GM23248 (cell line): ENCODE results near the gene TSHZ2. TPM values are rescaled to one million over a fixed set of nuclear protein-coding genes. Genes with fewer than 3 reads are reported as not detected.

Source experiments
- DNase-seq: peaks from one replicate; pipeline ENCODE4 v3.0.0-alpha.2; 2015
- H2AFZ ChIP-seq: fragments of 200-600 bp; sonication (generic); 2 replicates; pipeline ENCODE4 v1.6.1; 2016; ENCODE audit warnings: antibody characterized with exemption
- H3F3A ChIP-seq: fragments of 200-600 bp; sonication (generic); 2 replicates; pipeline ENCODE4 v1.6.1; 2016; ENCODE audit warnings: mild to moderate bottlenecking, antibody characterized with exemption, mixed run types; ENCODE audit not compliant: insufficient read depth
- H3K27ac ChIP-seq: fragments of 200-600 bp; sonication (generic); 2 replicates; pipeline ENCODE4 v1.5.1; 2016; ENCODE audit warnings: mild to moderate bottlenecking
- H3K27me3 ChIP-seq: fragments of 200-600 bp; sonication (generic); replicated peaks from 2 replicates; pipeline ENCODE4 v1.6.1; 2016; ENCODE audit warnings: mild to moderate bottlenecking; ENCODE audit not compliant: insufficient read depth
- H3K36me3 ChIP-seq: fragments of 200-600 bp; sonication (generic); 2 replicates; pipeline ENCODE4 v1.6.1; 2016; ENCODE audit warnings: low read depth, mild to moderate bottlenecking
- H3K4me1 ChIP-seq: fragments of 200-600 bp; sonication (generic); 2 replicates; pipeline ENCODE4 v1.6.1; 2016; ENCODE audit warnings: mild to moderate bottlenecking; ENCODE audit not compliant: insufficient read depth
- H3K4me2 ChIP-seq: fragments of 200-600 bp; sonication (generic); one replicate; pipeline ENCODE4 v1.6.1; 2016; ENCODE audit warnings: mild to moderate bottlenecking; ENCODE audit not compliant: unreplicated experiment
- H3K4me3 ChIP-seq: fragments of 200-600 bp; sonication (generic); 2 replicates; pipeline ENCODE4 v1.5.1; 2016; ENCODE audit warnings: mild to moderate bottlenecking
- H3K79me2 ChIP-seq: fragments of 200-600 bp; sonication (generic); 2 replicates; pipeline ENCODE4 v1.6.1; 2016; ENCODE audit warnings: mild to moderate bottlenecking; ENCODE audit not compliant: insufficient read depth
- H3K9ac ChIP-seq: fragments of 200-600 bp; sonication (generic); 2 replicates; pipeline ENCODE4 v1.6.1; 2016; ENCODE audit warnings: mild to moderate bottlenecking
- H3K9me2 ChIP-seq: fragments of 200-600 bp; sonication (generic); 2 replicates; pipeline ENCODE4 v1.6.1; 2016; ENCODE audit warnings: mixed run types, mild to moderate bottlenecking, moderate library complexity; ENCODE audit not compliant: insufficient read depth
- H3K9me3 ChIP-seq: fragments of 200-600 bp; sonication (generic); one replicate; pipeline ENCODE4 v1.6.1; 2017; ENCODE audit warnings: low read depth
- H4K20me1 ChIP-seq: fragments of 200-600 bp; sonication (generic); 2 replicates; pipeline ENCODE4 v1.6.0; 2016; ENCODE audit not compliant: insufficient read depth
- EZH2 ChIP-seq: fragments of 200-600 bp; sonication (generic); IDR thresholded peaks from 2 replicates; pipeline ENCODE4 v1.6.1; 2018; ENCODE audit warnings: antibody characterized with exemption, mild to moderate bottlenecking; ENCODE audit not compliant: insufficient read depth, poor library complexity, severe bottlenecking
- EZH2phosphoT487 ChIP-seq: fragments of 200-600 bp; sonication (generic); IDR thresholded peaks from 2 replicates; pipeline ENCODE4 v1.6.1; 2018; ENCODE audit warnings: antibody characterized with exemption, moderate library complexity, mild to moderate bottlenecking, low read depth; ENCODE audit not compliant: insufficient read depth
- WGBS, 2 experiments: methylation state at CpG; one replicate each; pipeline ENCODE4 v1.1.6; 2015 to 2017; ENCODE audit warnings: low lambda C conversion rate in 2 of 2, low coverage in 1 of 2; ENCODE audit errors: missing lambda C conversion rate in 2 of 2; 5-methylcytosine and 5-hydroxymethylcytosine counted together
- in situ Hi-C: fragments of 300-500 bp; cut with MboI; formaldehyde crosslinking; loops from 2 replicates; pipeline ENCODE4 v1.15.0; 2020
- polyA plus RNA-seq: library from polyadenylated mRNA; unstranded; fragments of >200 nt; fragmentation: Nextera tagmentation; extraction: Ambion mirVana; gene quantifications from 2 replicates; pipeline ENCODE4 v1.2.1, GENCODE V29; 2016
- total RNA-seq: library from RNA; depleted of rRNA; stranded (reverse); fragments of >200 nt; shearing (Covaris generic); gene quantifications from 2 replicates; pipeline ENCODE4 v1.2.3, GENCODE V29; 2014

Gene TSHZ2
- total and polyA plus RNA-seq, 2 experiments from 2014 or later, result 4.5 to 13.4 TPM

DNA sequence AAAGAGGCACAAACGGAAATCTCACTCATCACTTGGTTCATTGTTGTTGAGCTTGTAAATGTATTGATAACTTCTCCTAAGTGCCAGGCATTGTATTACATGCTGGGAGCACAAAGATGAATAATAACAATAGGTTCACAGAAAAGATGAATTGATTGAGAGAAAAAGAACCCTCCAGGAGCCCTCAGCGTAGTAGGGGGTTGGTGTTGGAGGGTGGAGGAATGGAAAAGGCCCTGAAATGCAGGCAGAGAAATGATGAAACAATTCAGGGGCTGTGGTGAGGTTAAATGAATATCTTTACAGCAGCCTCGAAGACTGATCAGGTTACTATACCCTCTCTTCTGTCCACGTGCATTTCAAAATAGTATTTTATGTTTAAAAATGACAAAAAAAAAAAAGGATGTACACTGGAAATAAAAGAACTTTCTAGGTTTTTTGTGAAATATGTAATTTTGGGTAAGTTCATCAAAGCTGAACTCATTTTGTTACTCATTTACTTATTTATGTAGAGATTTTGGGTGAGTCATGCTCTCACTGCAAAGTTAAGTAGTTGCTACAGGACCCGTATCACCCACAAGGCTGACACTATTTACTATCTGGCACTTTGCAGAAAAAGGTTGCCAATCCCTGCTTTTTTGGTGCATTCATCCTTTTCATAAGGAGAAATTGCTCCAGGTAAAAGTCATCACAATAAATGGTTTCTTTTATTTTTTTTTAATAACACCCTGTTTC, 344.2 kb downstream of the TSHZ2 start:
- no peaks in the 10 kb centered on the region for H3K9me2 ChIP-seq
- no peak overlapping the region for H3K9ac ChIP-seq
- no peaks in the 10 kb centered on the region for H3K9me3 ChIP-seq
- peak; percentile 64 for DNase-seq
- no peaks in the 10 kb centered on the region for H3K4me1 ChIP-seq
- WGBS, 2 experiments, result 77 to 86% methylated on average over 5 of the region's 5 CpGs
- no peak overlapping the region for H3K27ac ChIP-seq
- in situ Hi-C loops, result no loop called here
- no peaks in the 10 kb centered on the region for H3F3A ChIP-seq
- H4K20me1 ChIP-seq, result no peaks in the 10 kb centered on the region
- TF ChIP-seq EZH2phosphoT487, result no peak
- TF ChIP-seq EZH2, result no peak
- H2AFZ ChIP-seq, result no peak overlapping the region
- H3K27me3 ChIP-seq, result no peaks in the 10 kb centered on the region
- H3K4me2 ChIP-seq, result no peak overlapping the region
- H3K4me3 ChIP-seq, result no peak overlapping the region
- H3K79me2 ChIP-seq, result no peaks in the 10 kb centered on the region
- H3K36me3 ChIP-seq, result no peaks in the 10 kb centered on the region

DNA sequence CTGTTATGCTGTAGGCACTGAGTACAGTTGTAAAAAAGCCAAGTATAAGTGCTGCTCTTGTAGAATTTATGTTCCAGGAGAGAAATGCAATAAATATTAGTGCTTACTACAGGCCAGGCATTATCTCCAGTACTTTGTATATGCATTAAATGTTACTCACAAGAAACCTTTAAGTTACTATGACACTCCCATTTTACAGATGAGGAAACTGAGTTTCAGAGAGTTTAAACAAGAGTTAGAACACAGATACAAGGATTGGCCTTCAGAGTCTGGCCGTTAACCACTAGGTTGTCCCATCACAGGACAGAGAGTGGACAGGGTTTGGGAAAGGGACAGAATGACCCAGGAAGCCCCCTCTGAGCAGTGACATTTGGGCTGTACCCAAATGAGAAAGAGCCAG, 347.0 kb downstream of the TSHZ2 start:
- Histone ChIP-seq H4K20me1 (no peaks in the 10 kb centered on the region), H3K4me3 (no peak overlapping the region), H3K27me3 (no peaks in the 10 kb centered on the region), H3K36me3 (no peaks in the 10 kb centered on the region), H3K9me3 (no peaks in the 10 kb centered on the region), H3K27ac (no peak overlapping the region), H3K9ac (no peak overlapping the region), H3F3A (no peaks in the 10 kb centered on the region), H3K9me2 (no peaks in the 10 kb centered on the region), H3K4me2 (no peak overlapping the region), H2AFZ (no peak overlapping the region), H3K4me1 (no peaks in the 10 kb centered on the region), H3K79me2 (no peaks in the 10 kb centered on the region)
- in situ Hi-C loops, result no loop called here
- 90 to 96% methylated on average over 1 of the region's 1 CpG for WGBS, 2 experiments
- DNase-seq, result no peak
- TF ChIP-seq EZH2phosphoT487 (no peak), EZH2 (no peak)

DNA sequence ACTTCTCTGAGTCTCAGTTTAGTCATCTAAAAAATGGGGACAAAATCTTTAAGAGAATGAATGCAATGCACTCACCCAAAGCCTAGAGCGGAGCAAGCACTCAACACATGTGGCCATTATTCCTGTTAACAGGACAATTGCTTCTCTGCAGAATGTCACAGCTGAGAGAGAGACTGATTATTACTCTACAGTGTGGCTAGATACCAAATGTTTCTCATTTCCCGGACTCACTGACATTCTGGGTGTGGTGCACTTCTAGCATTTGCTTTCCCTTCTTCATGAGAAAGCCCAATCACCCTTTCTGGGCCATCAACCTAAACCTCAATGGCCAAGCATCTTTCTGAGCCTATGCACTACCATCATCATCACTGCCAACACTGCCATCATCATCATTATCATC, 347.6 kb downstream of the TSHZ2 start:
- Histone ChIP-seq H3K36me3 (no peaks in the 10 kb centered on the region), H3K9me2 (no peaks in the 10 kb centered on the region), H3K27me3 (no peaks in the 10 kb centered on the region), H3K4me2 (no peak overlapping the region), H3K4me1 (no peaks in the 10 kb centered on the region), H3K27ac (no peak overlapping the region), H3K79me2 (no peaks in the 10 kb centered on the region), H2AFZ (no peak overlapping the region), H3F3A (no peaks in the 10 kb centered on the region), H3K9ac (no peak overlapping the region), H3K9me3 (no peaks in the 10 kb centered on the region), H4K20me1 (no peaks in the 10 kb centered on the region), H3K4me3 (no peak overlapping the region)
- WGBS, 2 experiments, result 50 to 59% methylated on average over 2 of the region's 2 CpGs
- no peak for DNase-seq
- in situ Hi-C loops, result no loop called here
- no peak for TF ChIP-seq EZH2
- TF ChIP-seq EZH2phosphoT487, result no peak

DNA sequence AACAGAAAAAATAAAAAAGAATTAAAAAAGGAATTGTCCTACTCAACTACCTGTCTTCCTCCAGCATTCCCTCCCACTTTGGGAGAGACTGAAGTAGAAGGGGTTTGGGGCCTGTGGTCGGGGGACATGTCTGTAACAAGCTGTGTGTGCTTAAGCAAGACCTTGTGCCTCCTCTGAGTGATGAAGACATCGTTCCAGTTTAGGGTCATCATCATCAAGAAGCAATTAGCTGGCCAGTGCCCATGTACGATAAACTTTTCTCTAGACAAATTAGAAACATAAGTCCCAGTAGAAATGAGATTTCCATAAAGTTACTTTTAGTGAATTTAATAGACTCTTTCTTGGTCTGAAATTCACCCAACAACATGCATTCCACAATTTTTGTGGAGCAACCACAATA, 348.5 kb downstream of the TSHZ2 start:
- Histone ChIP-seq H3K9me3 (no peaks in the 10 kb centered on the region), H3K4me2 (no peak overlapping the region), H2AFZ (no peak overlapping the region), H3K27me3 (no peaks in the 10 kb centered on the region), H3K79me2 (no peaks in the 10 kb centered on the region), H3K27ac (no peak overlapping the region), H3K9ac (no peak overlapping the region), H3K4me1 (no peaks in the 10 kb centered on the region), H3K4me3 (no peak overlapping the region), H4K20me1 (no peaks in the 10 kb centered on the region), H3F3A (no peaks in the 10 kb centered on the region), H3K9me2 (no peaks in the 10 kb centered on the region), H3K36me3 (no peaks in the 10 kb centered on the region)
- DNase-seq, result no peak
- WGBS, 2 experiments, result 50 to 52% methylated on average over 3 of the region's 3 CpGs
- TF ChIP-seq EZH2phosphoT487, result no peak
- TF ChIP-seq EZH2, result no peak
- in situ Hi-C loops, result no loop called here
